ENCODE results near the gene TTLL11. TPM values are rescaled to one million over a fixed set of nuclear protein-coding genes. Genes with fewer than 3 reads are reported as not detected.

Gene TTLL11
- total RNA-seq, 1 experiment from 2014 or later = 1.5 TPM

GRCh38 chr9:122125509-122126330 is 32.6 kb upstream of the TTLL11 start:
- peaks cover 3% of the 10 kb centered on the region; the same call in 1 of the 2 replicates for H3K27me3 ChIP-seq (ENCODE audit: insufficient read depth, low read length)
- H3K4me2 ChIP-seq (ENCODE audit: insufficient read depth, insufficient read length, low read length) = peak overlapping the region; percentile 66
- peaks cover 46% of the 10 kb centered on the region for H3K27me3 Mint-ChIP-seq (ENCODE audit: low read depth)
- H3K27ac Mint-ChIP-seq = no peak overlapping the region
- H4K8ac ChIP-seq (replicated peaks; ENCODE audit: insufficient read length, low read depth, low read length) = no peak overlapping the region
- TF ChIP-seq, protein P1, sequence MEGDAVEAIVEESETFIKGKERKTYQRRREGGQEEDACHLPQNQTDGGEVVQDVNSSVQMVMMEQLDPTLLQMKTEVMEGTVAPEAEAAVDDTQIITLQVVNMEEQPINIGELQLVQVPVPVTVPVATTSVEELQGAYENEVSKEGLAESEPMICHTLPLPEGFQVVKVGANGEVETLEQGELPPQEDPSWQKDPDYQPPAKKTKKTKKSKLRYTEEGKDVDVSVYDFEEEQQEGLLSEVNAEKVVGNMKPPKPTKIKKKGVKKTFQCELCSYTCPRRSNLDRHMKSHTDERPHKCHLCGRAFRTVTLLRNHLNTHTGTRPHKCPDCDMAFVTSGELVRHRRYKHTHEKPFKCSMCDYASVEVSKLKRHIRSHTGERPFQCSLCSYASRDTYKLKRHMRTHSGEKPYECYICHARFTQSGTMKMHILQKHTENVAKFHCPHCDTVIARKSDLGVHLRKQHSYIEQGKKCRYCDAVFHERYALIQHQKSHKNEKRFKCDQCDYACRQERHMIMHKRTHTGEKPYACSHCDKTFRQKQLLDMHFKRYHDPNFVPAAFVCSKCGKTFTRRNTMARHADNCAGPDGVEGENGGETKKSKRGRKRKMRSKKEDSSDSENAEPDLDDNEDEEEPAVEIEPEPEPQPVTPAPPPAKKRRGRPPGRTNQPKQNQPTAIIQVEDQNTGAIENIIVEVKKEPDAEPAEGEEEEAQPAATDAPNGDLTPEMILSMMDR (conservative IDR thresholded peaks at IDR 0.05) = no peak
- WGBS (ENCODE audit: extremely low coverage, insufficient read length, low lambda C conversion rate) = no CpG with 5 or more reads among the region's 21 CpGs
- H2AK5ac ChIP-seq (ENCODE audit: insufficient read length, low read length) = no peak overlapping the region
- no peaks in the 10 kb centered on the region for H3K4me1 ChIP-seq (ENCODE audit: insufficient read depth, low read length)
- H3K36me3 Mint-ChIP-seq (ENCODE audit: insufficient read depth in 1 of 3, low read depth in 3 of 3) = no peaks in the 10 kb centered on the region
- H2BK5ac ChIP-seq (ENCODE audit: insufficient read length, low read length) = no peak overlapping the region
- no peaks in the 10 kb centered on the region for H3K79me1 ChIP-seq (ENCODE audit: insufficient read depth, low read depth, low read length, poor library complexity, severe bottlenecking)
- H2AFZ ChIP-seq (ENCODE audit: low read length) = no peak overlapping the region
- H2BK15ac ChIP-seq (ENCODE audit: low read depth, low read length) = no peak overlapping the region
- peaks cover 19 to 24% of the 10 kb centered on the region in 2 experiments for H3K4me1 Mint-ChIP-seq
- H3K56ac ChIP-seq (ENCODE audit: insufficient read length, low read depth, low read length) = no peak overlapping the region
- no peak overlapping the region for H3K27ac ChIP-seq (ENCODE audit: insufficient read length, low read depth, low read length)
- no peaks in the 10 kb centered on the region for H3K9me3 Mint-ChIP-seq
- no peak overlapping the region for H3K9ac ChIP-seq (ENCODE audit: extremely low read depth, insufficient read length, low read length)
- no peak overlapping the region for H4K5ac ChIP-seq (ENCODE audit: insufficient read length, low read depth, low read length)
- H3K23me2 ChIP-seq (ENCODE audit: insufficient read length, low read depth, low read length, poor library complexity, severe bottlenecking) = peaks cover 9% of the 10 kb centered on the region
- no peaks in the 10 kb centered on the region for H3K79me2 ChIP-seq (ENCODE audit: insufficient read depth, low read length)
- H3T11ph ChIP-seq (ENCODE audit: low read length) = no peak overlapping the region
- no peak overlapping the region for H3K18ac ChIP-seq (ENCODE audit: insufficient read length, low read depth, low read length)
- no peaks in the 10 kb centered on the region for H3K9me3 ChIP-seq (ENCODE audit: control insufficient read depth, low read depth, low read length)
- H2BK20ac ChIP-seq (ENCODE audit: low read depth, low read length, poor library complexity, severe bottlenecking) = no peak overlapping the region
- H4K20me1 ChIP-seq (ENCODE audit: control insufficient read depth, insufficient read depth, insufficient read length) = no peaks in the 10 kb centered on the region
- peak overlapping the region; percentile 67 to 84 for H3K4me3 Mint-ChIP-seq
- H3K23ac ChIP-seq (ENCODE audit: insufficient read length, low read depth, low read length) = no peak overlapping the region
- H2BK120ac ChIP-seq (ENCODE audit: low read depth, low read length, poor library complexity, severe bottlenecking) = no peak overlapping the region
- no peak overlapping the region for H3K4ac ChIP-seq (ENCODE audit: low read depth, low read length)
- peak; percentile 70 for DNase-seq
- H3K14ac ChIP-seq (ENCODE audit: insufficient read depth, low read length) = no peak overlapping the region; the same call in 1 of the 2 replicates
- no peak overlapping the region for H2BK12ac ChIP-seq (ENCODE audit: insufficient read length, low read depth, low read length)
- H4K91ac ChIP-seq (ENCODE audit: insufficient read length, low read depth, low read length) = no peak overlapping the region

All from H9 (cell line).